ENCODE data around the gene CRYBG1.
"Not testable (repeated sequence)": the region's sequence is repeated elsewhere in the genome, so short reads cannot be mapped to it uniquely, and the experiment has no call there.

Gene CRYBG1

GRCh38 chr6:106501960-106502371, 141.4 kb downstream of the CRYBG1 start:
- H3K36me3 ChIP-seq (ENCODE audit: insufficient read depth, low read length): no peaks in the 10 kb centered on the region
- no peaks in the 10 kb centered on the region for H3K9me3 ChIP-seq (ENCODE audit: control insufficient read depth, insufficient read depth, low read length)
- no peaks in the 10 kb centered on the region for H3K4me1 ChIP-seq (ENCODE audit: insufficient read depth, low read length)
- no peak overlapping the region for H3K9ac ChIP-seq (ENCODE audit: low read depth, low read length)

- H3K9ac ChIP-seq (ENCODE audit: low read depth, low read length): no peak overlapping the region
- no peaks in the 10 kb centered on the region for H3K4me1 ChIP-seq (ENCODE audit: insufficient read depth, low read length)
- H3K9me3 ChIP-seq (ENCODE audit: control insufficient read depth, insufficient read depth, low read length): no peaks in the 10 kb centered on the region
- no peaks in the 10 kb centered on the region for H3K36me3 ChIP-seq (ENCODE audit: insufficient read depth, low read length)
These were observed 142.0 kb downstream of the CRYBG1 start for GRCh38 chr6:106502559-106502958.

GRCh38 chr6:106508277-106508676, 147.8 kb downstream of the CRYBG1 start:
- Histone ChIP-seq H3K36me3 (ENCODE audit: insufficient read depth, low read length) (no peaks in the 10 kb centered on the region), H3K9ac (ENCODE audit: low read depth, low read length) (no peak overlapping the region), H3K4me1 (ENCODE audit: insufficient read depth, low read length) (peaks cover 4% of the 10 kb centered on the region), H3K9me3 (ENCODE audit: control insufficient read depth, insufficient read depth, low read length) (no peaks in the 10 kb centered on the region)

- no peaks in the 10 kb centered on the region for H3K9me3 ChIP-seq (ENCODE audit: control insufficient read depth, insufficient read depth, low read length)
- no peaks in the 10 kb centered on the region for H3K36me3 ChIP-seq (ENCODE audit: insufficient read depth, low read length)
- H3K9ac ChIP-seq (ENCODE audit: low read depth, low read length): peak overlapping the region; percentile 73; the same call in 1 of the 2 replicates
- H3K4me1 ChIP-seq (ENCODE audit: insufficient read depth, low read length): peaks cover 8% of the 10 kb centered on the region
These were observed 148.3 kb downstream of the CRYBG1 start for GRCh38 chr6:106508834-106509233.

- Histone ChIP-seq H3K36me3 (ENCODE audit: insufficient read depth, low read length) (no peaks in the 10 kb centered on the region), H3K9ac (ENCODE audit: low read depth, low read length) (peak overlapping the region; percentile 73), H3K4me1 (ENCODE audit: insufficient read depth, low read length) (peaks cover 11% of the 10 kb centered on the region), H3K9me3 (ENCODE audit: control insufficient read depth, insufficient read depth, low read length) (no peaks in the 10 kb centered on the region)
These were observed 149.0 kb downstream of the CRYBG1 start for GRCh38 chr6:106509420-106510089.

GRCh38 chr6:106510090-106510970, 149.8 kb downstream of the CRYBG1 start:
- H3K9ac ChIP-seq (ENCODE audit: low read depth, low read length): peak overlapping the region; percentile 73
- no peaks in the 10 kb centered on the region for H3K36me3 ChIP-seq (ENCODE audit: insufficient read depth, low read length)

GRCh38 chr6:106511288-106512047, 151.0 kb downstream of the CRYBG1 start:
- H3K9me3 ChIP-seq (ENCODE audit: control insufficient read depth, insufficient read depth, low read length): no peaks in the 10 kb centered on the region
- peaks cover 11% of the 10 kb centered on the region for H3K4me1 ChIP-seq (ENCODE audit: insufficient read depth, low read length)
- H3K9ac ChIP-seq (ENCODE audit: low read depth, low read length): peak overlapping the region; percentile 73; the same call in 1 of the 2 replicates
- no peaks in the 10 kb centered on the region for H3K36me3 ChIP-seq (ENCODE audit: insufficient read depth, low read length)

More at GRCh38 chr6:106510090-106510970, 149.8 kb downstream of the CRYBG1 start:
- peaks cover 11% of the 10 kb centered on the region for H3K4me1 ChIP-seq (ENCODE audit: insufficient read depth, low read length)
- H3K9me3 ChIP-seq (ENCODE audit: control insufficient read depth, insufficient read depth, low read length): no peaks in the 10 kb centered on the region

- peak overlapping the region; percentile 73; the same call in 1 of the 2 replicates for H3K9ac ChIP-seq (ENCODE audit: low read depth, low read length)
- no peaks in the 10 kb centered on the region for H3K9me3 ChIP-seq (ENCODE audit: control insufficient read depth, insufficient read depth, low read length)
- no peaks in the 10 kb centered on the region for H3K36me3 ChIP-seq (ENCODE audit: insufficient read depth, low read length)
- peaks cover 11% of the 10 kb centered on the region for H3K4me1 ChIP-seq (ENCODE audit: insufficient read depth, low read length)
These were observed 151.8 kb downstream of the CRYBG1 start for GRCh38 chr6:106512048-106512967.

- Histone ChIP-seq H3K4me1 (ENCODE audit: insufficient read depth, low read length) (peaks cover 11% of the 10 kb centered on the region), H3K9me3 (ENCODE audit: control insufficient read depth, insufficient read depth, low read length) (no peaks in the 10 kb centered on the region), H3K9ac (ENCODE audit: low read depth, low read length) (peak overlapping the region; percentile 73; the same call in 1 of the 2 replicates)
These were observed 152.6 kb downstream of the CRYBG1 start for GRCh38 chr6:106512968-106513574.

GRCh38 chr6:106513808-106514582, 153.5 kb downstream of the CRYBG1 start:
- H3K9ac ChIP-seq (ENCODE audit: low read depth, low read length): no peak overlapping the region
- no peaks in the 10 kb centered on the region for H3K9me3 ChIP-seq (ENCODE audit: control insufficient read depth, insufficient read depth, low read length)
- peaks cover 11% of the 10 kb centered on the region for H3K4me1 ChIP-seq (ENCODE audit: insufficient read depth, low read length)
- no peaks in the 10 kb centered on the region for H3K36me3 ChIP-seq (ENCODE audit: insufficient read depth, low read length)

More at GRCh38 chr6:106512968-106513574, 152.6 kb downstream of the CRYBG1 start:
- no peaks in the 10 kb centered on the region for H3K36me3 ChIP-seq (ENCODE audit: insufficient read depth, low read length)

- no peak overlapping the region for H3K9ac ChIP-seq (ENCODE audit: low read depth, low read length)
- peaks cover 12% of the 10 kb centered on the region for H3K4me1 ChIP-seq (ENCODE audit: insufficient read depth, low read length)
- H3K9me3 ChIP-seq (ENCODE audit: control insufficient read depth, insufficient read depth, low read length): no peaks in the 10 kb centered on the region
- no peaks in the 10 kb centered on the region for H3K36me3 ChIP-seq (ENCODE audit: insufficient read depth, low read length)
These were observed 154.0 kb downstream of the CRYBG1 start for GRCh38 chr6:106514583-106514885.

- not testable (repeated sequence) for H3K36me3 ChIP-seq (ENCODE audit: insufficient read depth, low read length); H3K9me3 ChIP-seq (ENCODE audit: control insufficient read depth, insufficient read depth, low read length); H3K9ac ChIP-seq (ENCODE audit: low read depth, low read length)
- H3K4me1 ChIP-seq (ENCODE audit: insufficient read depth, low read length): peaks cover 16% of the 10 kb centered on the region
These were observed 155.1 kb downstream of the CRYBG1 start for GRCh38 chr6:106515582-106515981.

GRCh38 chr6:106516616-106517015, 156.1 kb downstream of the CRYBG1 start:
- Histone ChIP-seq H3K9ac (ENCODE audit: low read depth, low read length) (no peak overlapping the region), H3K36me3 (ENCODE audit: insufficient read depth, low read length) (no peaks in the 10 kb centered on the region), H3K9me3 (ENCODE audit: control insufficient read depth, insufficient read depth, low read length) (no peaks in the 10 kb centered on the region), H3K4me1 (ENCODE audit: insufficient read depth, low read length) (peaks cover 16% of the 10 kb centered on the region)
